Spleen (tissue), 11 donors: ENCODE results near the gene ATP5PB. TPM values are rescaled to one million over a fixed set of nuclear protein-coding genes. Genes with fewer than 3 reads are reported as not detected.

Source experiments
- DNase-seq: peaks from one replicate; pipeline ENCODE4 v3.0.0-alpha.2; 2020
- H3K27ac ChIP-seq, 8 donors: fragments of 200-600 bp; sonication (generic) in 7 of 8; 1 replicate in 4 of 8; 2 replicates in 4 of 8; pipeline versions ENCODE4 v1.5.0 to v1.8.0; 2016 to 2021; ENCODE audit warnings: inconsistent platforms in 4 of 8, mild to moderate bottlenecking in 4 of 8, moderate library complexity in 1 of 8
- H3K27me3 ChIP-seq, 7 donors: fragments of 200-600 bp; sonication (generic) in 6 of 7; replicated peaks in 1 of 7; 1 replicate in 4 of 7; 2 replicates in 3 of 7; pipeline versions ENCODE4 v1.5.0 to v1.8.0; 2016 to 2021; ENCODE audit warnings: inconsistent platforms in 3 of 7, mild to moderate bottlenecking in 1 of 7
- H3K36me3 ChIP-seq, 6 donors: fragments of 200-600 bp; sonication (generic) in 5 of 6; 1 replicate in 4 of 6; 2 replicates in 2 of 6; pipeline versions ENCODE4 v1.5.0 to v1.8.0; 2016 to 2021; ENCODE audit warnings: inconsistent platforms in 2 of 6
- H3K4me1 ChIP-seq, 6 donors: fragments of 200-600 bp; sonication (generic) in 5 of 6; 1 replicate in 3 of 6; 2 replicates in 3 of 6; pipeline versions ENCODE4 v1.5.0 to v1.8.0; 2016 to 2021; ENCODE audit warnings: inconsistent platforms in 3 of 6
- H3K4me3 ChIP-seq, 8 donors: fragments of 200-600 bp; sonication (generic) in 7 of 8; 1 replicate in 4 of 8; 2 replicates in 4 of 8; pipeline versions ENCODE4 v1.5.0 to v1.8.0; 2016 to 2021; ENCODE audit warnings: inconsistent platforms in 4 of 8, mild to moderate bottlenecking in 4 of 8, moderate library complexity in 2 of 8
- H3K9me3 ChIP-seq, 8 donors: fragments of 200-600 bp; sonication (generic) in 7 of 8; 1 replicate in 4 of 8; 2 replicates in 4 of 8; pipeline versions ENCODE4 v1.5.0 to v1.8.0; 2016 to 2021; ENCODE audit warnings: inconsistent platforms in 4 of 8
- CTCF ChIP-seq, 11 experiments: fragments of 200-600 bp in 7 of 11; fragments of 450-650 bp in 4 of 11; sonication (generic) in 4 of 11; IDR thresholded peaks in 8 of 11; conservative IDR thresholded peaks in 3 of 11; 1 replicate in 7 of 11; 2 replicates in 4 of 11; pipeline versions ENCODE4 v1.4.0 to v1.8.0; 2016 to 2021; ENCODE audit warnings: antibody characterized with exemption in 11 of 11, inconsistent platforms in 4 of 11, mild to moderate bottlenecking in 1 of 11
- POLR2A ChIP-seq, 3 donors: fragments of 450-650 bp; IDR thresholded peaks; one replicate each; pipeline ENCODE4 v1.5.1; 2017; ENCODE audit warnings: antibody characterized with exemption in 3 of 3, mild to moderate bottlenecking in 1 of 3
- POLR2AphosphoS5 ChIP-seq, 3 donors: sonication (generic); formaldehyde crosslinking; IDR thresholded peaks; one replicate each; pipeline ENCODE4 v1.5.1; 2017; ENCODE audit warnings: antibody characterized with exemption in 3 of 3
- WGBS, 5 donors: extraction: QIAGEN DNeasy Blood & Tissue Kit in 3 of 5; methylation state at CpG; one replicate each; pipeline versions ENCODE4 v1.1.5 to v1.1.7; 2013 to 2018; 5-methylcytosine and 5-hydroxymethylcytosine counted together
- intact Hi-C: fragments of 100-400 bp; cut with DNase I; formaldehyde crosslinking; loops from one replicate; pipeline ENCODE4 v1.15.0; 2023; ENCODE audit warnings: low total_unique reads
- polyA plus RNA-seq, 3 donors: library from polyadenylated mRNA; stranded (reverse); fragments of 200-250 nt; gene quantifications; one replicate each; pipeline ENCODE4 v1.2.1, GENCODE V29; 2013
- total RNA-seq, 7 donors: library from RNA; depleted of rRNA in 3 of 7; stranded (reverse); fragments of >200 nt in 3 of 7; fragmentation: NEBNext Ultra II Directional in 4 of 7; extraction: Animal tissue kit (Norgen Biotek cat#: 25700) in 4 of 7; gene quantifications; one replicate each; pipeline versions ENCODE4 v1.1.0 to v1.2.1, GENCODE V29; 2016 to 2021
- donor health status: healthy with polysubstance abuse.
- donor health status: DM: no; HTN: no; CAD: no; lungs with moderate emphysema.
- donor health status: DM: no; HTN: no; CAD: no.
- donor health status: Bipolar disorder and iron deficiency.
- donor health status: healthy.
- donor health status: DM: no; HTN: no; CAD: no.
- donor health status: DM: yes; HTN: yes; CAD: no.

ATP5PB gene
- total and polyA plus RNA-seq, 10 donors, result 124 to 277 (median 144) TPM

DNA sequence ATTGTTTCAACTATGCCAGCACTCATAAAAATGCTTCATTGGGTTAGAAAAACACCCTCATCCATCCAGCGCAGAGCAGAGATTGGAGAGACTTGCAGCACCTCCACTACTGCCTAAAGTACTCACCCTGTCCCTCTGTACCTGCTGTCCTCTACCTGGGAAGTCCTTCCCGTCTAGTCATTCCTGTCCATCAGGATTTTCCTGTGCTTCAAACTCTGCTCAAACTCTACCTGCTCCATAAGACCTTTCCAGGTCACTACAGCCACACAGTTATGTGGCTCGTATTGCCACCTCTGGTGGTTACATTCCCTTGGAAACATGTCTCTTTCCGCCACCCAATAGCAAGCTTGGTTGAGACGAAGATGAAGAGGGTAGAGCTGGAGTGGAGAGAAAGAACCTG, 28.9 kb upstream of the ATP5PB start:
- Histone ChIP-seq H3K9me3 (no peaks in the 10 kb centered on the region), H3K27ac (no peak overlapping the region), H3K36me3 (peaks cover 0 to 27% (median 0%) of the 10 kb centered on the region in 6 donors), H3K4me3 (no peak overlapping the region), H3K4me1 (no peaks in the 10 kb centered on the region), H3K27me3 (no peaks in the 10 kb centered on the region)
- intact Hi-C loops, result no loop called here
- 82 to 87% (median 82%) methylated on average over 5 of the region's 5 CpGs for WGBS, 5 donors
- DNase-seq, result no peak
- TF ChIP-seq POLR2A (IDR thresholded peaks at IDR 0.05) (no peak), CTCF (IDR thresholded peaks at IDR 0.05 in 8 of 11, conservative IDR thresholded peaks at IDR 0.05 in 3 of 11) (no peak), POLR2AphosphoS5 (IDR thresholded peaks at IDR 0.05) (no peak)

- TF ChIP-seq POLR2A (IDR thresholded peaks at IDR 0.05) (no peak), POLR2AphosphoS5 (IDR thresholded peaks at IDR 0.05) (no peak), CTCF (IDR thresholded peaks at IDR 0.05 in 8 of 11, conservative IDR thresholded peaks at IDR 0.05 in 3 of 11) (no peak)
- 82 to 91% (median 87%) methylated on average over 13 of the region's 13 CpGs for WGBS, 5 donors
- Histone ChIP-seq H3K27ac (no peak overlapping the region), H3K4me3 (no peak overlapping the region), H3K27me3 (no peaks in the 10 kb centered on the region), H3K9me3 (no peaks in the 10 kb centered on the region), H3K36me3 (peaks cover 0 to 20% (median 0%) of the 10 kb centered on the region in 6 donors), H3K4me1 (no peaks in the 10 kb centered on the region)
- DNase-seq, result no peak
- intact Hi-C loops, result no loop called here
These were observed 26.5 kb upstream of the ATP5PB start for GRCh38 chr1:111422546-111423391.

DNA sequence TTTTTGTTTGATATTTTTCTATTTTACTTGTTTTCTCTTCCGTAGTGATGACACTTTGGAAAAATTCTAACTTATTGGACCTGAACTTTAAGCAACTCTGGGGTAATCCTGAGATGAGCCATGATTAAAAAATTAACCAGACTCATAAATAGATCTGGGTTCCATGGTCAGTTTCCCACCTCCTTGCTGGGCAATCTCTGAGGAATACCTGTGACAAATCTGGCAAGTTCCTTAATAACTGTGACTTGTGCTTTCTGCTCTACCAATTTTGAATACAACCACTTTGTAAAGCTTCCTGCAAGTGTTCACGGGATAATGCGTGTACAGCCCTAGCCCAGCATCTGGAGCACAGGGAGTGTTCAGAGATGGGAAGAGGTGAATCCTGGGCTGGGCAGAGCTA, 25.0 kb upstream of the ATP5PB start:
- Histone ChIP-seq H3K4me3 (no peak overlapping the region), H3K36me3 (peaks cover 0 to 20% (median 0%) of the 10 kb centered on the region in 6 donors), H3K27ac (no peak overlapping the region), H3K27me3 (no peaks in the 10 kb centered on the region), H3K4me1 (no peaks in the 10 kb centered on the region), H3K9me3 (no peaks in the 10 kb centered on the region)
- intact Hi-C loops, result no loop called here
- TF ChIP-seq POLR2AphosphoS5 (IDR thresholded peaks at IDR 0.05) (no peak), CTCF (IDR thresholded peaks at IDR 0.05 in 8 of 11, conservative IDR thresholded peaks at IDR 0.05 in 3 of 11) (no peak)
- no peak for DNase-seq
- 93 to 96% (median 96%) methylated on average over 3 of the region's 3 CpGs for WGBS, 5 donors

DNA sequence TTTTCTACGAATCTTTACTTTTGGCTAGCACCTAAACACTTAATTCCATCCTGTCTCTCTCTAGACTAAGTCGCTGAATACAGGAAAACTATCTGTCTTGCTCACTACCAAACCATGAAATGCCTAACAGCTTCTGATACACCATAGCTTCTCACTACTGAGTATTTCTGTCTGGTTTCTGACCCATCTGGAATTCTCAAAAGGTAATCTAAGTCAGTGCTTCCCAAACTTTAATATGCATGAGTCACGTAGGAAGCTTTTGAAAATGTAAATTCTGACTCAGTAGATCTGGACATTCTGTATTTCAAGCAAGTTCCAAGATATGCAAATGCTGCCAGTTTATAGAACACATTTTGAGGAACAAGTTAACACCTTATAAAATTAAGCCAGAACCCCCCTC, 12.5 kb upstream of the ATP5PB start:
- Histone ChIP-seq H3K27ac (no peak overlapping the region), H3K27me3 (no peaks in the 10 kb centered on the region), H3K4me1 (peaks cover 0 to 6% (median 4%) of the 10 kb centered on the region in 6 donors), H3K4me3 (no peak overlapping the region), H3K9me3 (no peaks in the 10 kb centered on the region), H3K36me3 (peaks cover 0 to 51% (median 39%) of the 10 kb centered on the region in 6 donors)
- intact Hi-C loops, result no loop called here
- 69 to 90% (median 74%) methylated on average over 3 of the region's 3 CpGs for WGBS, 5 donors
- no peak for DNase-seq
- TF ChIP-seq POLR2A (IDR thresholded peaks at IDR 0.05), result no peak
- TF ChIP-seq POLR2AphosphoS5 (IDR thresholded peaks at IDR 0.05), result no peak
- no peak for TF ChIP-seq CTCF (IDR thresholded peaks at IDR 0.05 in 8 of 11, conservative IDR thresholded peaks at IDR 0.05 in 3 of 11)
